SK-N-SH (cell line): Measurements from ENCODE around the gene KIR3DL3.

Source experiments
- EP300 ChIP-seq, 2 experiments: IDR thresholded peaks; 2 replicates each; pipeline versions ENCODE4 v1.4.0 to v1.6.1; 2012; ENCODE audit warnings: borderline replicate concordance in 1 of 2, low read depth in 1 of 2, low read length in 1 of 2
- EZH2phosphoT487 ChIP-seq: fragments of 200-600 bp; sonication (generic); IDR thresholded peaks from 2 replicates; pipeline ENCODE4 v1.6.1; 2017; ENCODE audit warnings: low read depth, mixed run types, mild to moderate bottlenecking, antibody characterized with exemption, moderate library complexity, borderline replicate concordance
- FOXJ3 ChIP-seq: sonication (generic); formaldehyde crosslinking; IDR thresholded peaks from 2 replicates; pipeline ENCODE4 v1.5.1; 2020; ENCODE audit warnings: mild to moderate bottlenecking, missing genetic modification reagents
- FOXM1 ChIP-seq: IDR thresholded peaks from 2 replicates; pipeline ENCODE4 v1.4.0; 2012; ENCODE audit warnings: low read depth, mild to moderate bottlenecking
- MXI1 ChIP-seq: IDR thresholded peaks from 2 replicates; pipeline ENCODE4 v1.6.1; 2012; ENCODE audit warnings: mild to moderate bottlenecking, low read depth, low read length, improper control_type of control experiment
- POLR2AphosphoS5 ChIP-seq: IDR thresholded peaks from 2 replicates; pipeline ENCODE4 v1.6.1; 2012; ENCODE audit warnings: low read depth, low read length
- RFX5 ChIP-seq: IDR thresholded peaks from 2 replicates; pipeline ENCODE4 v1.6.1; 2012; ENCODE audit warnings: mild to moderate bottlenecking, improper control_type of control experiment, low read length
- TCF12 ChIP-seq: IDR thresholded peaks from 2 replicates; pipeline ENCODE4 v1.4.0; 2012
- TF ChIP-seq, protein P1 (sequence below): fragments of 200-600 bp; sonication (generic); IDR thresholded peaks from 2 replicates; pipeline ENCODE4 v1.6.1; 2017; ENCODE audit warnings: antibody characterized with exemption, mild to moderate bottlenecking, moderate library complexity
- TF ChIP-seq, protein P2 (sequence below): IDR thresholded peaks from 2 replicates; pipeline ENCODE4 v1.6.1; 2012; ENCODE audit warnings: mild to moderate bottlenecking, low read depth, low read length, moderate library complexity

DNA sequence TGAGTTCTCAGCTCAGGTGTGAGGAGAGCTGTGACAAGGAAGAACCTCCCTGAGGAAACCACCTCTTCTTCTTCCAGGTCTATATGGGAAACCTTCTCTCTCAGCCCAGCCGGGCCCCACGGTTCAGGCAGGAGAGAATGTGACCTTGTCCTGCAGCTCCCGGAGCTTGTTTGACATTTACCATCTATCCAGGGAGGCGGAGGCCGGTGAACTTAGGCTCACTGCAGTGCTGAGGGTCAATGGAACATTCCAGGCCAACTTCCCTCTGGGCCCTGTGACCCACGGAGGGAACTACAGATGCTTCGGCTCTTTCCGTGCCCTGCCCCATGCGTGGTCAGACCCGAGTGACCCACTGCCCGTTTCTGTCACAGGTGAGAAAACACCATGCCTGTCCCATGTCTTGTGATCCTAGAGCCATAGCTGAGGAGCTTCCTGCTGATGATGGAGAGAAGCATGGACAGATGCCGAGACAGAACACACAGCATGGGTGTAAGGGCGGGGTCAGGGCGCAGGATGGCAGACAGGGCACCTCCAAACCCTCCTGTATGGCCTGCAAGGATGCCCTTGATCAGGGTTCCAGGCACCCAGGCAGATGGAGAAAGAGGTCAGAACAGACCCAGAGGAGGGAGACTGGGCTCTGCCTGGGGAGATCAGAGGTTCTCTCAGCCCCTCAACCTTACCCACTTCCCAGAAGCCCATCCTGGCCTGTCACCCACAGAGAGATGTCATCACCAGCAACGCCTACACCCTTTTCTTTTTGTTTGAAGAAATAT is 5.4 kb downstream of the KIR3DL3 start:
- TF ChIP-seq, protein P1, sequence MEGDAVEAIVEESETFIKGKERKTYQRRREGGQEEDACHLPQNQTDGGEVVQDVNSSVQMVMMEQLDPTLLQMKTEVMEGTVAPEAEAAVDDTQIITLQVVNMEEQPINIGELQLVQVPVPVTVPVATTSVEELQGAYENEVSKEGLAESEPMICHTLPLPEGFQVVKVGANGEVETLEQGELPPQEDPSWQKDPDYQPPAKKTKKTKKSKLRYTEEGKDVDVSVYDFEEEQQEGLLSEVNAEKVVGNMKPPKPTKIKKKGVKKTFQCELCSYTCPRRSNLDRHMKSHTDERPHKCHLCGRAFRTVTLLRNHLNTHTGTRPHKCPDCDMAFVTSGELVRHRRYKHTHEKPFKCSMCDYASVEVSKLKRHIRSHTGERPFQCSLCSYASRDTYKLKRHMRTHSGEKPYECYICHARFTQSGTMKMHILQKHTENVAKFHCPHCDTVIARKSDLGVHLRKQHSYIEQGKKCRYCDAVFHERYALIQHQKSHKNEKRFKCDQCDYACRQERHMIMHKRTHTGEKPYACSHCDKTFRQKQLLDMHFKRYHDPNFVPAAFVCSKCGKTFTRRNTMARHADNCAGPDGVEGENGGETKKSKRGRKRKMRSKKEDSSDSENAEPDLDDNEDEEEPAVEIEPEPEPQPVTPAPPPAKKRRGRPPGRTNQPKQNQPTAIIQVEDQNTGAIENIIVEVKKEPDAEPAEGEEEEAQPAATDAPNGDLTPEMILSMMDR = no peak
- TF ChIP-seq EZH2phosphoT487 = no peak
- TF ChIP-seq EP300 (IDR thresholded peaks at IDR 0.05; ENCODE audit: borderline replicate concordance in 1 of 2, low read depth in 1 of 2, low read length in 1 of 2) = no peak
- TF ChIP-seq POLR2AphosphoS5 = no peak
- TF ChIP-seq RFX5 = no peak
- TF ChIP-seq, protein P2, sequence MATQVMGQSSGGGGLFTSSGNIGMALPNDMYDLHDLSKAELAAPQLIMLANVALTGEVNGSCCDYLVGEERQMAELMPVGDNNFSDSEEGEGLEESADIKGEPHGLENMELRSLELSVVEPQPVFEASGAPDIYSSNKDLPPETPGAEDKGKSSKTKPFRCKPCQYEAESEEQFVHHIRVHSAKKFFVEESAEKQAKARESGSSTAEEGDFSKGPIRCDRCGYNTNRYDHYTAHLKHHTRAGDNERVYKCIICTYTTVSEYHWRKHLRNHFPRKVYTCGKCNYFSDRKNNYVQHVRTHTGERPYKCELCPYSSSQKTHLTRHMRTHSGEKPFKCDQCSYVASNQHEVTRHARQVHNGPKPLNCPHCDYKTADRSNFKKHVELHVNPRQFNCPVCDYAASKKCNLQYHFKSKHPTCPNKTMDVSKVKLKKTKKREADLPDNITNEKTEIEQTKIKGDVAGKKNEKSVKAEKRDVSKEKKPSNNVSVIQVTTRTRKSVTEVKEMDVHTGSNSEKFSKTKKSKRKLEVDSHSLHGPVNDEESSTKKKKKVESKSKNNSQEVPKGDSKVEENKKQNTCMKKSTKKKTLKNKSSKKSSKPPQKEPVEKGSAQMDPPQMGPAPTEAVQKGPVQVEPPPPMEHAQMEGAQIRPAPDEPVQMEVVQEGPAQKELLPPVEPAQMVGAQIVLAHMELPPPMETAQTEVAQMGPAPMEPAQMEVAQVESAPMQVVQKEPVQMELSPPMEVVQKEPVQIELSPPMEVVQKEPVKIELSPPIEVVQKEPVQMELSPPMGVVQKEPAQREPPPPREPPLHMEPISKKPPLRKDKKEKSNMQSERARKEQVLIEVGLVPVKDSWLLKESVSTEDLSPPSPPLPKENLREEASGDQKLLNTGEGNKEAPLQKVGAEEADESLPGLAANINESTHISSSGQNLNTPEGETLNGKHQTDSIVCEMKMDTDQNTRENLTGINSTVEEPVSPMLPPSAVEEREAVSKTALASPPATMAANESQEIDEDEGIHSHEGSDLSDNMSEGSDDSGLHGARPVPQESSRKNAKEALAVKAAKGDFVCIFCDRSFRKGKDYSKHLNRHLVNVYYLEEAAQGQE = no peak
- no peak for TF ChIP-seq MXI1
- TF ChIP-seq TCF12 = no peak
- no peak for TF ChIP-seq FOXJ3 (CRISPR knock-in tag)
- TF ChIP-seq FOXM1 = no peak
